IMR-90 (cell line): Measurements from ENCODE around the gene ABHD2.

Experiments used
- CEBPB ChIP-seq: IDR thresholded peaks from 2 replicates; pipeline ENCODE4 v1.6.1; 2012; ENCODE audit warnings: low read depth, low read length, improper control_type of control experiment
- CHD1 ChIP-seq: IDR thresholded peaks from 2 replicates; pipeline ENCODE4 v1.6.1; 2012; ENCODE audit warnings: low read depth, low read length, improper control_type of control experiment
- FOS ChIP-seq: fragments of 150-350 bp; IDR thresholded peaks from 2 replicates; pipeline ENCODE4 v1.6.1; 2016; ENCODE audit warnings: low read depth, low read length
- MAFK ChIP-seq: IDR thresholded peaks from 2 replicates; pipeline ENCODE4 v1.6.1; 2012; ENCODE audit warnings: low read depth, low read length, improper control_type of control experiment
- MAZ ChIP-seq: IDR thresholded peaks from 2 replicates; pipeline ENCODE4 v1.6.1; 2012; ENCODE audit warnings: low read depth, mild to moderate bottlenecking, low read length, improper control_type of control experiment, moderate library complexity, borderline replicate concordance
- POLR2A ChIP-seq: IDR thresholded peaks from 2 replicates; pipeline ENCODE4 v1.6.1; 2012; ENCODE audit warnings: mild to moderate bottlenecking, low read depth, low read length
- RAD21 ChIP-seq: IDR thresholded peaks from 2 replicates; pipeline ENCODE4 v1.6.1; 2012; ENCODE audit warnings: low read length, improper control_type of control experiment
- RFX5 ChIP-seq: IDR thresholded peaks from 2 replicates; pipeline ENCODE4 v1.8.0; 2012; ENCODE audit warnings: low read depth, mild to moderate bottlenecking, low read length, moderate library complexity
- SMC3 ChIP-seq: fragments of 150-350 bp; IDR thresholded peaks from 2 replicates; pipeline ENCODE4 v1.6.1; 2016; ENCODE audit warnings: low read depth, mild to moderate bottlenecking, antibody characterized with exemption, low read length, moderate library complexity
- TF ChIP-seq, protein P1 (sequence below): conservative IDR thresholded peaks from 2 replicates; pipeline ENCODE4 v1.5.1; 2012; ENCODE audit warnings: mild to moderate bottlenecking, low read depth, low read length, improper control_type of control experiment

DNA sequence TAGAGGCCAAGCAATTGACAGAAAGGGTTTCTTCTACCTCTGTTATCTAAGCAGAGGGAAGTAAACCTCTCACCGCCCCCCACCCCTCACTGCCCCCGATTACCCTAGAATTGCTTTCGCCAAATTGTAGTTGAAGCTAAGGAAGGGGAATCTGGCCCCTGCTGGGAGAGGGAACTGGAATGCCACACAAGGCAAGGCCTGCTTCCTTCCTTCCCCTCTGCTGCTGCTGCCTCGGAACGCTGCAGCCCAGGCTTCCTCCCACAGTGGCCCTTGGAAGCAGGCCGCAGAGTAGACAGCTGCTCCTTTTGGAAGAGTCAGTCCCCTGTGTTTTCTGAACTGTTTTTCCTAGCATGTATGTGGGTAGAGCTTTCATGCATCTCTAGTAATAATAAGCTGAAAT is 111.5 kb downstream of the ABHD2 start:
- TF ChIP-seq, protein P1, sequence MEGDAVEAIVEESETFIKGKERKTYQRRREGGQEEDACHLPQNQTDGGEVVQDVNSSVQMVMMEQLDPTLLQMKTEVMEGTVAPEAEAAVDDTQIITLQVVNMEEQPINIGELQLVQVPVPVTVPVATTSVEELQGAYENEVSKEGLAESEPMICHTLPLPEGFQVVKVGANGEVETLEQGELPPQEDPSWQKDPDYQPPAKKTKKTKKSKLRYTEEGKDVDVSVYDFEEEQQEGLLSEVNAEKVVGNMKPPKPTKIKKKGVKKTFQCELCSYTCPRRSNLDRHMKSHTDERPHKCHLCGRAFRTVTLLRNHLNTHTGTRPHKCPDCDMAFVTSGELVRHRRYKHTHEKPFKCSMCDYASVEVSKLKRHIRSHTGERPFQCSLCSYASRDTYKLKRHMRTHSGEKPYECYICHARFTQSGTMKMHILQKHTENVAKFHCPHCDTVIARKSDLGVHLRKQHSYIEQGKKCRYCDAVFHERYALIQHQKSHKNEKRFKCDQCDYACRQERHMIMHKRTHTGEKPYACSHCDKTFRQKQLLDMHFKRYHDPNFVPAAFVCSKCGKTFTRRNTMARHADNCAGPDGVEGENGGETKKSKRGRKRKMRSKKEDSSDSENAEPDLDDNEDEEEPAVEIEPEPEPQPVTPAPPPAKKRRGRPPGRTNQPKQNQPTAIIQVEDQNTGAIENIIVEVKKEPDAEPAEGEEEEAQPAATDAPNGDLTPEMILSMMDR = no peak
- TF ChIP-seq POLR2A (no peak), MAFK (no peak), SMC3 (no peak), CHD1 (no peak), RAD21 (no peak), FOS (no peak), MAZ (no peak), CEBPB (no peak), RFX5 (no peak)
